B cell (primary cell): Measurements from ENCODE around the gene MAP7D1. TPM values are rescaled to one million over a fixed set of nuclear protein-coding genes. Genes with fewer than 3 reads are reported as not detected.

Experiments
- ATAC-seq: fragments of 200-7000 bp; cut with Tn5 transposase; one replicate; pipeline ENCODE4 v1.10.0; 2021; ENCODE audit warnings: low read depth, mild to moderate bottlenecking, moderate number of reproducible peaks, moderate library complexity
- CTCF ChIA-PET: fragments of 350-600 bp; sonication (Branson Sonifier 250); formaldehyde crosslinking; loops from one replicate; lab custom pipeline; 2021; ENCODE audit warnings: antibody characterized with exemption, inconsistent platforms; lab: Charles Lee
- POLR2A ChIA-PET: fragments of 350-600 bp; sonication (Branson Sonifier 250); formaldehyde crosslinking; loops from one replicate; lab custom pipeline; 2021; ENCODE audit warnings: antibody characterized with exemption; lab: Charles Lee
- DNase-seq: peaks from one replicate; pipeline ENCODE4 v3.0.0; 2013
- H2AFZ ChIP-seq: 2 replicates; pipeline ENCODE4 v1.6.1; 2012; ENCODE audit warnings: mild to moderate bottlenecking, low read depth, low read length; ENCODE audit not compliant: insufficient read depth, poor library complexity, severe bottlenecking
- H3K27ac ChIP-seq, 2 donors: 1 replicate in 1 of 2; 2 replicates in 1 of 2; pipeline ENCODE4 v1.5.1; 2012 to 2013; ENCODE audit warnings: low read length in 2 of 2, mild to moderate bottlenecking in 2 of 2, moderate library complexity in 1 of 2
- H3K27me3 ChIP-seq, 4 experiments: fragments of 200-600 bp in 1 of 4; sonication (generic) in 1 of 4; replicated peaks in 1 of 4; 1 replicate in 2 of 4; 2 replicates in 2 of 4; pipeline versions ENCODE4 v1.6.1 to v1.7.0; 2013 to 2016; ENCODE audit warnings: low read length in 3 of 4, mild to moderate bottlenecking in 2 of 4, mixed read lengths in 1 of 4, moderate library complexity in 1 of 4; ENCODE audit not compliant: insufficient read depth in 4 of 4, control insufficient read depth in 3 of 4; ENCODE audit errors: control extremely low read depth in 1 of 4
- H3K36me3 ChIP-seq, 2 experiments: replicated peaks in 1 of 2; 1 replicate in 1 of 2; 2 replicates in 1 of 2; pipeline versions ENCODE4 v1.6.1 to v1.7.1; 2013; ENCODE audit warnings: low read length in 1 of 2; ENCODE audit not compliant: insufficient read depth in 2 of 2, control insufficient read depth in 1 of 2; ENCODE audit errors: control extremely low read depth in 1 of 2, extremely low read depth in 1 of 2
- H3K4me1 ChIP-seq, 2 donors: fragments of 200-600 bp in 1 of 2; sonication (generic) in 1 of 2; 1 replicate in 1 of 2; 2 replicates in 1 of 2; pipeline versions ENCODE4 v1.5.1 to v1.6.1; 2013 to 2017; ENCODE audit warnings: low read length in 2 of 2; ENCODE audit not compliant: control insufficient read depth in 2 of 2, insufficient read depth in 2 of 2
- H3K4me2 ChIP-seq: replicated peaks from 2 replicates; pipeline ENCODE3; 2012; ENCODE audit warnings: mild to moderate bottlenecking, low read depth, low read length; ENCODE audit not compliant: poor library complexity, severe bottlenecking
- H3K4me3 ChIP-seq, 5 experiments: fragments of 200-600 bp in 1 of 5; sonication (generic) in 1 of 5; 1 replicate in 3 of 5; 2 replicates in 2 of 5; pipeline versions ENCODE4 v1.5.1 to v1.7.0; 2011 to 2016; ENCODE audit warnings: low read length in 4 of 5, mild to moderate bottlenecking in 4 of 5, low read depth in 2 of 5, control low read depth in 1 of 5, moderate library complexity in 1 of 5; ENCODE audit not compliant: insufficient read depth in 1 of 5; ENCODE audit errors: control extremely low read depth in 1 of 5, extremely low read depth in 1 of 5
- H3K79me2 ChIP-seq: fragments of 200-600 bp; sonication (generic); one replicate; pipeline ENCODE4 v1.6.0; 2016; ENCODE audit warnings: low read length; ENCODE audit not compliant: control insufficient read depth, insufficient read depth
- H3K9ac ChIP-seq: fragments of 200-600 bp; sonication (generic); 2 replicates; pipeline ENCODE4 v1.6.1; 2017; ENCODE audit warnings: mild to moderate bottlenecking, low read length, moderate library complexity
- H3K9me3 ChIP-seq, 3 donors: one replicate each; pipeline versions ENCODE4 v1.6.1 to v1.7.1; 2013; ENCODE audit warnings: low read length in 2 of 3; ENCODE audit not compliant: control insufficient read depth in 2 of 3, insufficient read depth in 1 of 3; ENCODE audit errors: control extremely low read depth in 1 of 3
- H4K20me1 ChIP-seq: 2 replicates; pipeline ENCODE4 v1.6.0; 2012; ENCODE audit warnings: mild to moderate bottlenecking, low read length; ENCODE audit not compliant: insufficient read depth, control insufficient read depth, poor library complexity, severe bottlenecking
- H3K27ac Mint-ChIP-seq: one replicate; pipeline ENCODE4 v1.8.0; 2021; ENCODE audit warnings: mixed read lengths
- H3K27me3 Mint-ChIP-seq: one replicate; pipeline ENCODE4 v1.8.0; 2021; ENCODE audit warnings: mixed read lengths
- H3K4me1 Mint-ChIP-seq: one replicate; pipeline ENCODE4 v1.8.0; 2021; ENCODE audit warnings: mixed read lengths
- H3K4me3 Mint-ChIP-seq: one replicate; pipeline ENCODE4 v1.8.0; 2021; ENCODE audit warnings: mixed read lengths
- H3K9me3 Mint-ChIP-seq: one replicate; pipeline ENCODE4 v1.8.0; 2022; ENCODE audit warnings: mixed read lengths; ENCODE audit not compliant: insufficient read depth
- CTCF ChIP-seq: fragments of 200-600 bp; IDR thresholded peaks from one replicate; pipeline ENCODE4 v1.8.0; 2022; ENCODE audit warnings: antibody characterized with exemption, mild to moderate bottlenecking
- EZH2 ChIP-seq: IDR thresholded peaks from 2 replicates; pipeline ENCODE4 v1.6.1; 2012; ENCODE audit warnings: borderline replicate concordance, low read depth, mild to moderate bottlenecking, moderate library complexity, low read length; ENCODE audit not compliant: insufficient read depth, poor library complexity, severe bottlenecking
- WGBS: methylation state at CpG from one replicate; pipeline ENCODE4 v1.1.5; 2013; ENCODE audit warnings: missing lambda C conversion rate; ENCODE audit not compliant: insufficient coverage; 5-methylcytosine and 5-hydroxymethylcytosine counted together
- intact Hi-C: fragments of 100-400 bp; cut with micrococcal nuclease; formaldehyde crosslinking; loops from one replicate; pipeline ENCODE4 v1.10.0; 2022
- polyA plus RNA-seq: library from polyadenylated mRNA; depleted of rRNA; stranded (reverse); fragments of >200 nt; gene quantifications from 2 replicates; pipeline ENCODE4 v1.2.3, GENCODE V29; 2012
- total RNA-seq, 2 donors: library from RNA; stranded (reverse); fragments of 120-200 nt in 1 of 2; gene quantifications; 1 replicate in 1 of 2; 2 replicates in 1 of 2; pipeline versions ENCODE4 v1.2.3 to v1.2.4, GENCODE V29; 2013 to 2022

MAP7D1 gene
- total and polyA plus RNA-seq, 2 donors (not counting 1 experiment from before 2014, with no cell fraction given) = 44.2 to 65.2 TPM

GRCh38 chr1:36137776-36138175, 18.2 kb upstream of the MAP7D1 start:
- 93% methylated on average over 2 of the region's 3 CpGs for WGBS
- H3K27me3 ChIP-seq = no peaks in the 10 kb centered on the region

GRCh38 chr1:36139521-36139920, 16.4 kb upstream of the MAP7D1 start:
- Histone ChIP-seq H3K27me3 (no peaks in the 10 kb centered on the region), H2AFZ (no peak overlapping the region), H3K79me2 (peaks cover 39% of the 10 kb centered on the region), H3K4me1 (peaks cover 0 to 5% of the 10 kb centered on the region in 2 donors), H3K4me3 (no peak overlapping the region), H3K36me3 (peaks cover 0 to 42% of the 10 kb centered on the region in 2 experiments), H4K20me1 (peaks cover 16% of the 10 kb centered on the region), H3K9ac (no peak overlapping the region), H3K9me3 (no peaks in the 10 kb centered on the region), H3K27ac (no peak overlapping the region), H3K4me2 (no peak overlapping the region)
- intact Hi-C loops = no loop called here
- Mint-ChIP-seq H3K27ac (no peak overlapping the region), H3K4me1 (peaks cover 21% of the 10 kb centered on the region), H3K27me3 (no peaks in the 10 kb centered on the region), H3K4me3 (no peak overlapping the region), H3K9me3 (no peaks in the 10 kb centered on the region)
- TF ChIP-seq CTCF (no peak), EZH2 (no peak)
- ATAC-seq (no peak), DNase-seq (no peak)
- 100% methylated on average over 2 of the region's 5 CpGs for WGBS
- ChIA-PET POLR2A (no interaction called here), CTCF (interaction anchor here (1.0 to 1.8 kb wide), 2 partner anchors 49 to 146 kb away, joined by 3 to 5 read pairs; no protein-coding TSS in a partner anchor)

More at GRCh38 chr1:36137776-36138175, 18.2 kb upstream of the MAP7D1 start:
- no peaks in the 10 kb centered on the region for H3K27me3 Mint-ChIP-seq
- POLR2A ChIA-PET = no interaction called here
- peaks cover 11% of the 10 kb centered on the region for H3K4me1 Mint-ChIP-seq
- DNase-seq (no peak), ATAC-seq (no peak)
- H3K27ac Mint-ChIP-seq = no peak overlapping the region
- no peak overlapping the region for H3K9ac ChIP-seq
- no peak overlapping the region for H3K27ac ChIP-seq
- H4K20me1 ChIP-seq = peaks cover 8% of the 10 kb centered on the region
- CTCF ChIA-PET = no interaction called here
- peaks cover 24% of the 10 kb centered on the region for H3K79me2 ChIP-seq
- H3K36me3 ChIP-seq = peaks cover 0 to 42% of the 10 kb centered on the region in 2 experiments
- H3K4me3 Mint-ChIP-seq = no peak overlapping the region
- TF ChIP-seq CTCF (no peak), EZH2 (no peak)
- intact Hi-C loops = no loop called here
- H3K9me3 ChIP-seq = no peaks in the 10 kb centered on the region
- H3K4me2 ChIP-seq = no peak overlapping the region
- H3K4me3 ChIP-seq = no peak overlapping the region
- no peak overlapping the region for H2AFZ ChIP-seq
- H3K4me1 ChIP-seq = peaks cover 0 to 5% of the 10 kb centered on the region in 2 donors
- H3K9me3 Mint-ChIP-seq = no peaks in the 10 kb centered on the region
